HG03439 (cell line): ENCODE measurements around the gene LCOR.
"Not testable (repeated sequence)": the region's sequence is repeated elsewhere in the genome, so short reads cannot be mapped to it uniquely, and the experiment has no call there.

Experiments used
- ATAC-seq: cut with Tn5 transposase; IDR thresholded peaks from one replicate; pipeline ENCODE4 v1.9.1; 2021; ENCODE audit warnings: mild to moderate bottlenecking, moderate library complexity; ENCODE audit not compliant: unreplicated experiment

Gene LCOR

DNA sequence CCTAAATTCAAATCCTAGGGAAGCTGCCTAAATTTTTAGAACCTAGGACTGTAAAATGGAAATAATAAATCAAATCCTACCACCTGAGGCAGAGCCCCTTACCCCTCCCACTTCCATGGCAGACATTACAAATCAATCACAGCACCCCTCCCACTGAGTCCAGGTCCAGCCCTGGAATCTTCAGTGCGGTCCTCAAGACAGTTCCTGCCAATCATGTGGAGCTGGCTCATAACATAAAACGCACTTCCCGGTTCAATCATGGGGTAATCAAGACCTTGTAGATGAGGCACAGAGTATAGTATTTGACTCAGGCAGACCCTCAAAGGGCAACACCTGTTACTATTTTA is 196.7 kb downstream of the LCOR start:
- ATAC-seq = no peak

DNA sequence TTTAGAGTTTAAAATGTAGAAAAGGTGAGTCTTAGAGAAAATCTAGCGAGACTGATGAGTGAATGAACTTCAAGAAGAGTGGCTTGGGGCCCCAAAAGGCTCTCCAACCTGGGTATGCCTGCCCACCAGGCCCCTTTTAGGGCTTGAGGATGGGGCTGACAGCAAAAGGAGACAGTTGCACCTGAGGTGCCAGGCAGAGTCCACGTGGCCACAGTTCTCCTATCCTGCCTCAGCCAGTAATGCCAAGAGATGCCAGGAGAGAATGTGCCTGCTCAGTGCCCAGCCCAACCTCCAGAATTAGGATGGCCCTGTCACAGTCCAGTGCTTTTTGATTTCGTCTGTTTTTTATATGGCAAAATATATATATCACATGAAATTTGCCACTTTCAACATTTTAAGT is 197.2 kb downstream of the LCOR start:
- ATAC-seq = no peak

DNA sequence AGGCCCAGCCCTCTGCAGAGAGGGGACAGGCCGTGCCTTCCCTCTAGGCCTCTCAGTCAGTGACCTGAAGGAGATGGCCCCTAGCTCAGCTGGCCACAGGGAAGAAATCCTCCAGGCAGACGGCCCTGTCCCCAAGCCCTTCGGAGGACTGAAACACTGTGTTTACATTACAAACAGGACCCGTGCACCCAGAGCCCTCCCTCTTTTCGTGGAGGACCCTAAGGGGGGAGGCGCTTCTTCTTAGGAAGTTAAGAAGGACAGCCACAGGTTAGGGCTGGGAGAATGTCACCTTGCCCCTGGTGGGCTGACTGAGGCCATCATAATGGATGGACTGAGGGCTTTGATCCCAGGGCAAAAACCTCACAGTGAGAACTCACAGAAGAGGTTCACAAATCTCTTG is 198.8 kb downstream of the LCOR start:
- ATAC-seq = no peak

DNA sequence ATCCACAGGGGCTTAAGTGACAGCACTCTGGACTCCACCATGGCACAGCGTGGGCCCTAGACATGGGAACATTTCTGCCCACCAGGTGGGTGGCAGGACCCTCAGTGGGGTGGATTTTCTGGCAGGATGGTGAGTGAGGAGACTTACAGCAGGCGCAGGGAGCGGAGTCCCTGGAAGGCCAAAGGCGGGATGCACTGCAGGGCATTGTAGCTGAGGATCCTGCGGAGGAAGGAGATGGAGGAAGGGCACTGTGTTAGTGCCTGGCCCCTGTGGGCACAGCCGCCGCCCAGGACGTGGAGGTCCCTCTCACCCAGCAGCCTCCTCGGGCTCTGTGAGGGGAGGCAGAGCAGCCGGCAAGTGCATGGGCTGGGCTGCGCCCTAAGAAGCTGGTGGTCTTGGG is 199.4 kb downstream of the LCOR start:
- ATAC-seq = no peak

DNA sequence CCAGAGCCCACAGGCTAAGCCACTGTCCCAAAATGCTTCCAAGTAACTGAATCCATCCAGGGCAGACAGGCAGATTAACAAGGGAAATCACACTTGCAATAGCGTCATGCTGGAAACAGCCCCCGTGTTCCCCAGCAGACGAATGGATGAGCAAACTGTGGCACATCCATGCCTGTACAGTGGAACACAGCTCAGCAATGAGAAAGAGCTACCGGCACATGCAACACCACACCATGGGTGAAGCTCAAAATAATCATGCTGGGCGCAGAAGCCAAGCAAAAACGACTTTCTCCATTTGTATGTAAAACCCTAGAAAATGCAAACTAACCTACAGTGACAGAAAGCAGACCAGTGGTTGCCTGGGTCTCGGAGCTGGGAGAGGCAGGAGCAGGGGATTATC is 200.5 kb downstream of the LCOR start:
- ATAC-seq = no peak

DNA sequence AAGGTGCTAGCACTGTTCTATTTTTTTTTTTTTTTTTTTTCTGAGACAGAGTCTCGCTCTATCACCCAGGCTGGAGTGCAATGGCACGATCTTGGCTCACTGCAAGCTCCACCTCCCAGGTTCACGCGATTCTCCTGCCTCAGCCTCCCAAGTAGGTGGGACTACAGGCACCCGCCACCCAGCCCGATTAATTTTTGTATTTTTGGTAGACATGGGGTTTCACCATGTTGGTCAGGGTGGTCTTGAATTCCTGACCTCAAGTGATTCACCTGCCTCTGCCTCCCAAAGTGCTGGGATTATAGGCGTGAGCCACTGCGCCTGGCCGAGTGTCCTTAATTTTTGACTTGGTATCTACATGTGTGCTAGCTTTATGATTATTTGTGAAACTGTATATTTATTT is 201.7 kb downstream of the LCOR start:
- ATAC-seq = not testable (repeated sequence)

DNA sequence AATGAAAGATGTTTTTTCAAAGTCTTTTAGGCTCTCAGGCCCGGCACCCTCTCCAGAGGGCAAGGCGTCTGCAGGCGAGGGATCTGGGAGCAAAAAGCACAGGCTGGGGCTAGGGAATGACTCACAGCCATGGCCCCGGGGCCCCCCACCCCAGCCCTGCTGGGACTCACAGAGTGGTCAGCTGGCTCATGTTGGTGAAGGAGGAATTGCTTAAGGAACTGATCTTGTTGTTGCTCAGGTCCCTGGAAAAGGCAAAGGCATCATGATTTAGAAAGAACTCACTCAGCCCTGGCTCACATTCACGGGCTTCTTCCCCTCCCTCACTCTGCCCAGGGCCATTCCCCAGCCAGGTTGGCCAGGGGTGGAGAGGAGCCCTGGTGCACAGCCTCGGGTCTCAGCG is 202.2 kb downstream of the LCOR start:
- ATAC-seq = no peak

DNA sequence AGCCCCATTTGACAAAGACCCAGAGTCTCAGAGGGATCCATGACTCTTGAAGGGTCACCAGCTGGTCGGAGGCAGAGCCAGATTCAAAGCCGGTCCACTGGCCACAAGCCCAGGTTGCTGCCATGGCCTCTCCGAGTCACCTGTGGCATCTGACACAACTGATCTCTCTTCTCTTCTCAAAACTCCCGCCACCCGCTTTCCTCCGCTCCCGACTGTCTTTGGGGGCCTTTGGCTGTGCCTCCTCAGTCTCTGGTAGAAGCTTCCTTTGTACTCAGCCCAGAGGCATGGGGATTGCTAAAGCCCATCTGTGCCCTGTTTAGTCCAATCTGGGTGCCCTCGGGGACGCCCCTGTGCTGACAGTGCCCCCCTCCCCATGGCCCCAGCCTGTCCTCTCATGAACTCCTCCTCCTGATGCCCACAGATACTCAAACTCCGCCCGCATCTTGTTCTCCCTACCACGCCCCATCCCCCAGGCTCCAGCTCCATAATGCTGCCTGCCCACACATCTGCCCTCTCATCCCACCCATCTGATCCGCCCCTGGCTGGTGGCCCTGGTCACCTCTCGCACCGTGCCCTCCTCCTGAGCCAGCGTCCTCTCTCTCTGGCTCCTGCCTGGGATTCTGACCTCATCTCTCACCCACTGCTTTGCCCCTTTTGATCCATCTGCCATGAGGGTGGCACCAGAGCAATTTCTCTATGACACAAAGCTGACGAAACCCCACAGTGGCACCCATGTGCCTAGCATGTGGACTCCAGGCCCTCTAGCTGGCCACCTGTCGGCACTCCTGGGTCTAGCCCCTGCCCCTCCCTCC is 203.1 kb downstream of the LCOR start:
- ATAC-seq = no peak

DNA sequence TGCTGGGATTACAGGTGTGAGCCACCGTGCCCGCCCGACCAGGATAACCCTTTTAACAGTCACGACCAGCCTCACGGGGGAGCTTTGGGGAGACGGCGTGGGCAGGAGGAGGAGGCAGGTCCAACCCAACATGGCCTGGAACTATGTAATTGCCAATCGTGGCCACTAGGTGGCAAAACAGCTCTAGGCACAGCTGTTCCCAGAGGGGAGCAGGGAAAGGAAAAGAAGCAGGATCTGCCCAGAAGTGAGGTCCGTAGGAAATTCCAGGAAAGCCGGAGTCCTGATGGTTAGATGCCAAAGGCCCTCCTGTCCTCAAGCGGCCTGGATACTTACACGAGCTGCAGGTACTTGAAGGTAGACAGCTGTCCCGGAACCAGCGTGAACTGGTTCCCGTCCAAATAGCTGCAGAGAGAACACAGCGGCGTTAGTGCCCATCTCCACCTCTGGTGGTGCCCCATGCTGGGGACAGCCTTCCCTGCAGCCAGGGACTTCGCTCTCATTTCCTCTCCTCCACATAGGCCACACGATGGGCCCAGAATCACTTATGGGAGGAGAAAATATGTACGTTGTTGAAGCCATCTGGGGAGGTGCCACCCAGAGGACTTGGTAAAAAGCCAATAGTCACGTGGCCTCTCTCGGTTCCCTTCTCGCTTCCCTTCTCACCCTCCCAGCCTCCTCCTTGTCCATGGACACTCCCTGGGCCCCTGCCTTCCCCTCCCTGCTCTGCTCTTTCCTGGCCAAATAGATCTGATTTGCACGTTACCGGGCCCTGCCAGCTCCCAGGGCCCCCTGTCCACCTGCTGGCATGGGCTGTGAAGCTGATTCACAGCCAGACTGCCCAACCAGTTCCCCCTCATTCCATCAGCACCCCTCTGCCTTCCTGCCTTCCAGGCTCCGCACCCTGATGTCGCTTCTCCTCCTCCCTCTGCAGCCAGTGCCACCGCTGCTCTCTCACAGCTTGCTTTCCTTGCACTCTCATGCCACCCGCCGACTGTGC is 205.6 kb downstream of the LCOR start:
- ATAC-seq = peak; percentile 80

DNA sequence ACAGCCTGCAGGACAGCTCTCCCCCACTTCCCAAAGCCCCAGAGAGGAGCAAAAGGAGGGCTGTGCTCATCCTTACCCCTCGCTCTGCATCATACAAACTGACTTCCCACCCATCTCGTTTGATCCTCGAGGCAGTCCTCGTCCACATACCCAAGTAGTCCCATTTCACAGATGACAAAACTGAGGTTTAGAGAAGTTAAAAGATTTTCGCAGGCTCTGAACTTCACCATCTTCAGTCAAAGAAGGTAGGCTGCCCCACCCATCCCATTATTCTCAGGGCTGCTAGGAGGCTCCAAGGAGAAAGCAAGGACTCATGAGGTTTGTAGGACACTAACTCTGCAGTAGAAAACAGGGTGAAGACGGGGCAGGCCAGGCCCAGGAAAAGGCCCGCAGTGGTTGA is 206.6 kb downstream of the LCOR start:
- no peak for ATAC-seq

DNA sequence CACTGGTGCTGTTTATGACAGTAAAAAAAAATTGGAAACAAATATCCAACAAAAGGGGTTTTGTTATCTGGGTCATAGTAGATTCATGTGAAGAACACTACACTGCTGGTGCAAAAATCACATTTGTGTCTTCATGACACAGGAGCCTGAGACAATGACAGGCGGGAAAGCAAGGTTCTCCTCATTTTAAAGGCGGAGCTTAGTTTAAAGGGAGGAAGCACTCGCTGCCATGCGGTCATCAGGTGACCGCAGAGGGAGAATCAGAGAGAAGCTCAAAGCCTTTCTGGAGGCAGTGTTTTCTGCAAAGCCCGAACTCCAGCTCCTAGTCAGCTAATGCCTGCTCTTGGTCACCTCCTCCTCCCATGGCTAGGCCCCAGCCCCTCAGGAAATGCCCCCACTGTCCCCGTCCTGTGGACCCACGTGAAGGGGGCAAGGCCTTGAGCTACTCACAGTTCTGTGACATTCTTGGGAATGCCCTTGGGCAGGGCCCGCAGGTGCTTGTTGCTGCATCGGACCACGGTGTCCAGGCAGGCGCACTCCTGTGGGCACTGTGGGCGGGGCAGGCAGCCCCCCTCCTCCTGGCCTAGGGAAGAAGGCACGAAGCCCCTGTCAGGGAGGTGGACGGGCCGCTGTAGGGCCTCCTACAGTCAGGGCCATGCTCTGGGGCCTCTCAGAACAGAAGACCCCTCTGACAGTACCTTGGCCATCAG is 207.6 kb downstream of the LCOR start:
- no peak for ATAC-seq

DNA sequence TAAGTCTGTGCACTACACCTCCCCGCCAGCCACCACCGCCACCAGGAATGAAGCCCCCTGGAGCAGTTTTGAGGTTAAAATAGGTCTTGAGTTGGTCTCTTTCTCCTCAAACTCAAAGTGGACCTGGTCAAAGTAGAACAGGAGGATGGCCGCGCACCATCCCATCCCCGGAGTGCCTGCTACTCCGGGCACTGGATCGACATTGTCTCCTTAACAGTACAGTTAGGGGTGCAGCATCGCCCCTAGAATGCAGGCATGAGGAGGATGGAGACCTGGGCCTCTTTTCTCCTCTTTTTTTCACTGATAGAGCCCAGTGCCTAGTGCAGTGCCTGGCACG is 208.1 kb downstream of the LCOR start:
- no peak for ATAC-seq

DNA sequence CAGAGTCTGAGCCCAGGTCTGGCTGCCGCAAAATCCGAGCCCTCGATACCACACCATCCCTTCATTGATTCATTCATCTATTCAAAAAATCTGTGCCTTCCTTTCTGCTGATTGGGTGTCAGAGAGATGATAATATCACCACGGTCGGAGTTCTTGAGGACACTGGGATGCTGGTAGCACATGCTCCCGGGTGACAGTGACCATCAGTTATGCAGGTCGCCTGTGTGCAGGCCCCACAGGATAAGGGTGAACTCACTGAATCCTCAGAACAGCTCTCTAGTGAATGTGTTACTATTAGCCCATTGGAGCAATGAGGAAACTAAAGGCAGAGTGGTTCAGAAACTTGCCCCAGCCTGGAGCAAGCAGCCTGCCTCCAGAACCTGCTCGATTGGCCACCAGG is 208.6 kb downstream of the LCOR start:
- no peak for ATAC-seq

DNA sequence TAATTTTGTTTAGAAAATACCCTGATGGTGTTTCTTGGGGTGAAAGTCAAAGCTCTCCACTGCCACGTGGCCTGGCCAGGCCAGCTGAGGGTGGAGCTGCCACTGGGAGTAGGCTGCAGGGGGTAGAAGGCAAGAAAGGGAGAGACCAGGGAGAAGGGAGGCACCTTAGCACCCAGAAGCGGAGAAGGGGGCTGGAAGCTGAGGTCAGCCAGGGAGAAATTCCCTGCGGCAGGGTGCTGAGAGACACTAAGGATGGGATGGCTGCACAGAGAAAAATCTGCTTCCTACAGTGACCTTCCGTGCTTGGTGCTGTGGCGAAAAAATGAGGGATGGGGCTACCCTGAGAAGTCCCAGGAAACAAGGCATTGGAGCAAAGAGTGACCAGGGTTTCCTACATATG is 210.0 kb downstream of the LCOR start:
- no peak for ATAC-seq

DNA sequence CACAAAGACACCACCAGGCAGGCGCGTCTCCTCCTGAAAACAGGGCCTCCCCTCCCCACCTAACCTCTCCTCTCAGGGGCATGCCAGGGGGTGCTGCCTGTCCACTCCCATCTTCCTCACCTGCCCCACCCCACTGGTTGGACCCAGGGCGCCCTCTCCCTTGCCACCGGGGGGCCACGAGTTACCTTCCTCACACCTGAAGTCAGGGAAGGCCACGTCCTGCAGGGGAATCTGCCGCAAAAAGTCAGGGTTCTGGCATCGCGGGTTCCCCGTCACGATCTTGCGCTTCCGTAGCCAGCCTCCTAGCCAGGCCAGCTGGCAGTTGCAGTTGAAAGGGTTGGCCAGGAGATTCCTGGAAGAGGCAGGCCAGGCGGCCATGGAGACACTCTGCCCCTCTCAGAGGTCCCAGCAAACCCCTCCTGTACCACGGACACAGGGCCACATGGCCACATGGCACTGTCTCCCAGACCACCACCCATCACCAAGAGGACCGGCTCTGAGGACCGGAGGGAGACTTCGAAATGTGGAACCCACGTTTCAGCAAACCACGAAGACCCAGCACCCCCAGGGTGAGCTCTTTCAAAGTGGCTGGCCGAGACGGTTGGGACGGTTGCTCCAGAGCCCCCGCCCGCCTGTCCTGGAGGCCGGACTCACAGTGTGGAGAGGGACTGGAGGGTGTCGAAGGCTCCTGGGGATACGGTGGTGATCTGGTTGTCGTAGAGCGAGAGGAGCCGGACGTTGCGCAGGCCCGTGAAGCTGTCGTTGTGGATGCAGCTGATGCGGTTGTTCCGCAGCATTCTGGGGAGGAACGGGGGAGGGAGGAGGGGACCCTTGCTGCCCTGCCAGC is 210.8 kb downstream of the LCOR start:
- ATAC-seq = no peak

DNA sequence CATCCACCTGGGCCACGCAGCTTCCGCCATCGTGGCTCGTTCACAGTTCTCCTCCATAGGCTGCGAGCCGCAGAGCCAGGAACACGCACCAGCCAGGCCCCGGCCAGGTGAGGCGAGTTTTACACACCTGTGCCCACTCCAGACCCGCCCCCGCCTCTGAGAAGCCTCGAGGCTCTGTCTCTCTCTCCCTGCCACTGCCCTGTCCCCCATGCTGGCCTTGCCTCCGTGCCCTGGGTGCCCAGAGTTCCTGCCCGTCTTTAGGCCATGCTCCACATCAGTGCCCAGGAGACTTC is 211.4 kb downstream of the LCOR start:
- no peak for ATAC-seq
